Parathyroid adenoma (tissue), 2 donors: Measurements from ENCODE around the gene RCBTB1.

ENCODE experiments used
- H2AFZ ChIP-seq: fragments of 300-600 bp; sonication (generic); one replicate; pipeline ENCODE4 v1.7.0; 2017; ENCODE audit warnings: antibody characterized with exemption, mild to moderate bottlenecking
- H3K27ac ChIP-seq: fragments of 300-600 bp; sonication (generic); one replicate; pipeline ENCODE4 v1.7.0; 2017
- H3K27me3 ChIP-seq: fragments of 300-600 bp; sonication (generic); one replicate; pipeline ENCODE4 v1.7.0; 2017; ENCODE audit warnings: low read length; ENCODE audit not compliant: control insufficient read depth, insufficient read depth
- H3K36me3 ChIP-seq: fragments of 300-600 bp; sonication (generic); one replicate; pipeline ENCODE4 v1.7.0; 2017; ENCODE audit warnings: low read length; ENCODE audit not compliant: control insufficient read depth, insufficient read depth
- H3K4me1 ChIP-seq: fragments of 300-600 bp; sonication (generic); one replicate; pipeline ENCODE4 v1.7.0; 2017; ENCODE audit warnings: control low read depth
- H3K4me2 ChIP-seq: fragments of 300-600 bp; sonication (generic); one replicate; pipeline ENCODE4 v1.7.0; 2017; ENCODE audit warnings: low read length
- H3K4me3 ChIP-seq: fragments of 300-600 bp; sonication (generic); one replicate; pipeline ENCODE4 v1.7.0; 2017; ENCODE audit warnings: low read depth, low read length
- H3K79me2 ChIP-seq: fragments of 300-600 bp; sonication (generic); one replicate; pipeline ENCODE4 v1.7.0; 2017; ENCODE audit warnings: control low read depth
- H3K9ac ChIP-seq: fragments of 300-600 bp; sonication (generic); one replicate; pipeline ENCODE4 v1.7.0; 2017; ENCODE audit warnings: mild to moderate bottlenecking
- H3K9me3 ChIP-seq: fragments of 300-600 bp; sonication (generic); one replicate; pipeline ENCODE4 v1.7.0; 2017; ENCODE audit warnings: low read length; ENCODE audit not compliant: control insufficient read depth
- TF ChIP-seq, protein P1 (sequence below): fragments of 300-600 bp; sonication (generic); IDR thresholded peaks from one replicate; pipeline ENCODE4 v1.7.0; 2017; ENCODE audit warnings: antibody characterized with exemption, mild to moderate bottlenecking
- donor health status: primary hyperparathyroidism.

Gene RCBTB1

GRCh38 chr13:49560270-49561061, 24.9 kb downstream of the RCBTB1 start:
- no peak overlapping the region for H3K9ac ChIP-seq
- H3K27me3 ChIP-seq = no peaks in the 10 kb centered on the region
- no peaks in the 10 kb centered on the region for H3K9me3 ChIP-seq
- H3K36me3 ChIP-seq = no peaks in the 10 kb centered on the region
- H3K4me3 ChIP-seq = no peak overlapping the region
- TF ChIP-seq, protein P1, sequence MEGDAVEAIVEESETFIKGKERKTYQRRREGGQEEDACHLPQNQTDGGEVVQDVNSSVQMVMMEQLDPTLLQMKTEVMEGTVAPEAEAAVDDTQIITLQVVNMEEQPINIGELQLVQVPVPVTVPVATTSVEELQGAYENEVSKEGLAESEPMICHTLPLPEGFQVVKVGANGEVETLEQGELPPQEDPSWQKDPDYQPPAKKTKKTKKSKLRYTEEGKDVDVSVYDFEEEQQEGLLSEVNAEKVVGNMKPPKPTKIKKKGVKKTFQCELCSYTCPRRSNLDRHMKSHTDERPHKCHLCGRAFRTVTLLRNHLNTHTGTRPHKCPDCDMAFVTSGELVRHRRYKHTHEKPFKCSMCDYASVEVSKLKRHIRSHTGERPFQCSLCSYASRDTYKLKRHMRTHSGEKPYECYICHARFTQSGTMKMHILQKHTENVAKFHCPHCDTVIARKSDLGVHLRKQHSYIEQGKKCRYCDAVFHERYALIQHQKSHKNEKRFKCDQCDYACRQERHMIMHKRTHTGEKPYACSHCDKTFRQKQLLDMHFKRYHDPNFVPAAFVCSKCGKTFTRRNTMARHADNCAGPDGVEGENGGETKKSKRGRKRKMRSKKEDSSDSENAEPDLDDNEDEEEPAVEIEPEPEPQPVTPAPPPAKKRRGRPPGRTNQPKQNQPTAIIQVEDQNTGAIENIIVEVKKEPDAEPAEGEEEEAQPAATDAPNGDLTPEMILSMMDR = peak; percentile 14
- no peak overlapping the region for H3K27ac ChIP-seq
- peak overlapping the region; percentile 29 for H3K4me2 ChIP-seq
- no peak overlapping the region for H2AFZ ChIP-seq
- no peaks in the 10 kb centered on the region for H3K79me2 ChIP-seq
- no peaks in the 10 kb centered on the region for H3K4me1 ChIP-seq

GRCh38 chr13:49559006-49559405, 26.4 kb downstream of the RCBTB1 start:
- Histone ChIP-seq H3K9ac (no peak overlapping the region), H3K4me1 (no peaks in the 10 kb centered on the region), H3K4me3 (no peak overlapping the region), H3K27me3 (no peaks in the 10 kb centered on the region), H3K27ac (no peak overlapping the region), H3K36me3 (no peaks in the 10 kb centered on the region), H3K4me2 (no peak overlapping the region), H3K9me3 (no peaks in the 10 kb centered on the region), H3K79me2 (no peaks in the 10 kb centered on the region), H2AFZ (no peak overlapping the region)
- TF ChIP-seq, protein P1 = no peak

GRCh38 chr13:49554387-49554786, 31.0 kb downstream of the RCBTB1 start:
- Histone ChIP-seq H3K27me3 (no peaks in the 10 kb centered on the region), H3K36me3 (no peaks in the 10 kb centered on the region), H3K79me2 (no peaks in the 10 kb centered on the region), H3K9me3 (no peaks in the 10 kb centered on the region), H3K27ac (no peak overlapping the region), H3K4me2 (no peak overlapping the region), H3K9ac (no peak overlapping the region), H2AFZ (no peak overlapping the region), H3K4me3 (no peak overlapping the region), H3K4me1 (no peaks in the 10 kb centered on the region)
- TF ChIP-seq, protein P1 = no peak

DNA sequence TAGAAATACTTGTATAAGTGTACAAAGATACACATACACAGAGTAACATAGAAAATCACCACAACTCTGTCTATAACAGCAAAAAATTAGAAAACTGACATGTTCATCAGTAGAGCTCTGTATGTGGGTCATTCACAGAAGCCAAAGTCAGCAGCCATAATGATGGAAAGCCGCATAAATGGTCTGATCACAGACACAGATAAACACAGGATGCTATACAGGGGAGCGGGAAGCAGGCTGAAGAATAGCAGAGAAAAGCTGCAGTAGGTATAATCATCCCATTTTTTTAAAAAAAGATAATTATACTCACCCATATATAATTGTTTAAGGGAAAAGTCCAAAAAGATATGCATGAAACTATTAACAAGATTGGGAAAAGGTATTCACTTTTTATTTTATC, 31.5 kb downstream of the RCBTB1 start:
- Histone ChIP-seq H3K79me2 (no peaks in the 10 kb centered on the region), H3K27me3 (no peaks in the 10 kb centered on the region), H3K27ac (no peak overlapping the region), H3K36me3 (no peaks in the 10 kb centered on the region), H3K4me1 (no peaks in the 10 kb centered on the region), H3K9me3 (no peaks in the 10 kb centered on the region), H3K4me2 (no peak overlapping the region), H3K9ac (no peak overlapping the region), H3K4me3 (no peak overlapping the region), H2AFZ (no peak overlapping the region)
- TF ChIP-seq, protein P1 = no peak
